CD4-positive, alpha-beta T cell treated with Interferon gamma for 1 hour (primary cell): ENCODE results near the gene ADAP1.

Experiments used
- DNase-seq: peaks from one replicate; pipeline ENCODE4 v3.0.0-alpha.2; 2020

ADAP1 gene

GRCh38 chr7:988426-988911, 34.0 kb upstream of the ADAP1 start:
- DNase-seq: no peak

GRCh38 chr7:987909-988308, 33.4 kb upstream of the ADAP1 start:
- no peak for DNase-seq

- no peak for DNase-seq
Measured at GRCh38 chr7:986766-987751, 32.6 kb upstream of the ADAP1 start.

GRCh38 chr7:985915-986741, 31.6 kb upstream of the ADAP1 start:
- no peak for DNase-seq

GRCh38 chr7:985127-985416, 30.6 kb upstream of the ADAP1 start:
- DNase-seq: no peak

- no peak for DNase-seq
Measured at GRCh38 chr7:984361-985126, 30.1 kb upstream of the ADAP1 start.

GRCh38 chr7:983616-984071, 29.2 kb upstream of the ADAP1 start:
- DNase-seq: no peak

GRCh38 chr7:983004-983615, 28.6 kb upstream of the ADAP1 start, which contains the start of gene CYP2W1:
TSS of gene CYP2W1 (plus strand) at chr7:983181. CDS start at chr7:983212, 31 bp downstream.
- no peak for DNase-seq

- DNase-seq: no peak
Measured at GRCh38 chr7:982511-983003, 28.1 kb upstream of the ADAP1 start.

- no peak for DNase-seq
Measured at GRCh38 chr7:981793-982510, 27.5 kb upstream of the ADAP1 start.

- DNase-seq: no peak
Measured at GRCh38 chr7:979886-980571, 25.5 kb upstream of the ADAP1 start.

GRCh38 chr7:979151-979550, 24.7 kb upstream of the ADAP1 start:
- no peak for DNase-seq

- no peak for DNase-seq
Measured at GRCh38 chr7:978416-979091, 24.1 kb upstream of the ADAP1 start.

GRCh38 chr7:978049-978346, 23.5 kb upstream of the ADAP1 start:
- no peak for DNase-seq

- DNase-seq: no peak
Measured at GRCh38 chr7:977326-978048, 23.0 kb upstream of the ADAP1 start.

GRCh38 chr7:976901-977325, 22.4 kb upstream of the ADAP1 start:
- DNase-seq: no peak

- no peak for DNase-seq
Measured at GRCh38 chr7:975702-976473, 21.4 kb upstream of the ADAP1 start.

GRCh38 chr7:974820-975681, 20.6 kb upstream of the ADAP1 start, which contains the start of gene COX19:
TSS of gene COX19 (minus strand) at chr7:975549. CDS start at chr7:975509, 40 bp downstream.
- DNase-seq: peak; percentile 89
